ENCODE data around the gene CDH13. TPM values are rescaled to one million over a fixed set of nuclear protein-coding genes. Genes with fewer than 3 reads are reported as not detected.

Gene CDH13
- total RNA-seq, 3 donors from 2014 or later: not detected

DNA sequence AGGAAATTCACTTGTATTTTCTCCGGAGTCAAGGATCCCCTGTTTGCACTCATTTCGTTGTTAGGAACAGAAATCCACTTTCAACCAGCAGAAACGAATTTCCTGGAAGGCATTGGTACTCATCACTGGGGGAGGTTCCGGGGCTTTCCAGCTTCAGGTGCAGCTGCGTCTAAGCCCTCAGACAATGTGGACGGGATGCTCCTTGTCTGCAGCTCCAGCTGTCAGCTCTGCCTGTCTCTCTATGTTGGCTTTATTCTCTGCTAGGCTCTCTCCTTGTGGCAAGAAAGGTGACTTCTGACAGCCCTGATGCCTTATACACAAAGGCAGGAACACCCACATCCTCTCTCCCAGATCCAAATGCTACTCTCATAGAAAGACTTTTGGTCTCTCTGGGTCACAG is 997.1 kb downstream of the CDH13 start:
- H3K9me3 Mint-ChIP-seq: no peaks in the 10 kb centered on the region

DNA sequence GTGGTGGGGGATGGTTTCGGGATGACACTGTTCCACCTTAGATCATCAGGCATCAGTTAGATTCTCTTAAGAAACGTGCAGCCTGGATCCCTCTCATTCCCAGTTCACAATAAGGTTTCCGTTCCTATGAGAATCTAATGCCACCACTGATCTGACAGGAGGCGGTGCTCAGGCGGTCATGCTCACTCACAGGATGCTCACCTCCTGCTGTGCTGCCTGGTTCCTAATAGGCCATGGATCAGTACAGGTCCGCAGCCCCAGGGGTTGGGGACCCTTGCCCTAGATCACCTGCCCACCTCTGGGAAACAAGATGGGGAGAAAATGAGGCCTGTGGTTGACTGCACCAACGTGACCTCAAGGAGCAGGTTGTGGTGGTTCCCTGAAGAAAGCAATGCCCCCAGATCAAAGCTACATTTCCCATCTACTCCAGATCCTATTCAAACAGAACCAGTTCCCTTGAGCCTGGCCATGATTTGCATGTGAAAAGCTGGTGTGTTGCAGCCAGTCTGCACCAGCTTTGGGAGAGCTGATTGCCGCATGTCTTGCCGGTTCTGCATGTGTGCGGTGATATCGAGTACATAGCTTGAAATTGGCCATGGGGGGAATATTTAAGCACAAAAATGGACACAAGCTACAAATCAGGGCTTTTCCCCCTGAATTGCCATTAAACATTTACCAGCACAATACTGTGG is 997.8 kb downstream of the CDH13 start:
- H3K9me3 Mint-ChIP-seq: no peaks in the 10 kb centered on the region
- H3K36me3 Mint-ChIP-seq (ENCODE audit: insufficient read depth): no peaks in the 10 kb centered on the region
- H3K4me3 Mint-ChIP-seq: no peak overlapping the region
- H3K27me3 Mint-ChIP-seq (ENCODE audit: low read depth): no peaks in the 10 kb centered on the region
- no peaks in the 10 kb centered on the region for H3K4me1 Mint-ChIP-seq (ENCODE audit: low read depth)
- ATAC-seq: no peak
- DNase-seq: no peak

More for the DNA sequence above, 997.1 kb downstream of the CDH13 start:
- Mint-ChIP-seq H3K4me3 (no peak overlapping the region), H3K36me3 (ENCODE audit: insufficient read depth) (no peaks in the 10 kb centered on the region), H3K4me1 (ENCODE audit: low read depth) (no peaks in the 10 kb centered on the region), H3K27me3 (ENCODE audit: low read depth) (no peaks in the 10 kb centered on the region)
- no peak for DNase-seq
- ATAC-seq: no peak

DNA sequence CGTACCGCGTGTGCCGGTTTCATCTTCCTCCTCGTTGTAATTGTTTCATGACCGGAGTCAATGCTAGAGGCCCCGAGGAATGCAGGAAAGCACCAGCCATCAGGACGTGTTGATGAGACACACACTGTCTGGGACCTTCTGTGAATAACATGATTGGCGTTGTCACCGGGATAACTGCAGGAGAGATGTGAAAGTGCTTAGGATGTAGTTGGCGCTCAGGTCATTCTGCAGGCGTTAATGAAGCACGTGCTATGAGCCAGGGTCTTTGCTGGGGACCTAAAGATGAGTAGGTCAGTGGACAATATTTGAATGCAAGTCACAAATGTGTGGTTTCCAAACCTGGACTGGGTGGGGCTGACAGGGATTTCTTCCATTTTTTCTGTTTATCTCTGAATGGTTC is 999.4 kb downstream of the CDH13 start:
- DNase-seq: no peak
- Mint-ChIP-seq H3K4me1 (ENCODE audit: low read depth) (no peaks in the 10 kb centered on the region), H3K36me3 (ENCODE audit: insufficient read depth) (no peaks in the 10 kb centered on the region), H3K9me3 (no peaks in the 10 kb centered on the region), H3K4me3 (no peak overlapping the region), H3K27me3 (ENCODE audit: low read depth) (no peaks in the 10 kb centered on the region)
- ATAC-seq: no peak

DNA sequence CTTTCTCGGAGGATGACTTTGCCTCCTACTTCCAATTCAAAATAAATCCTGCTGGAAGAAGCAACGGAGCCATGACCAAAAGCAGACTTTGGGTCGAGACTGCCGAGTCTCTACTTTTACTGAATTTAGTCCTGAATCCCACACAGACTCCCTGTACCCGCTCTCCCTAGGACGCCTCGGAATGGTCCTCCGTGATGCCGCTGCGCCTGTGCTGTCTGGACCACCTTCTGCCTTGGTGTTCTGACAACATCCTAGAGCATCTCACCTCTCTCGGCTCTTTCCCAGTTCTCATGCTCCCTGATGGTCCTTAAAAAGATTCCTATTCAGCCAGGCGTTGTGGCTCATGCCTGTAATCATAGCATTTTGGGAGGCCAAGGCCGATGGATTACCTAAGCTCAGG is 999.9 kb downstream of the CDH13 start:
- no peak overlapping the region for H3K4me3 Mint-ChIP-seq
- H3K9me3 Mint-ChIP-seq: no peaks in the 10 kb centered on the region
- H3K36me3 Mint-ChIP-seq (ENCODE audit: insufficient read depth): no peaks in the 10 kb centered on the region
- no peaks in the 10 kb centered on the region for H3K27me3 Mint-ChIP-seq (ENCODE audit: low read depth)
- ATAC-seq: no peak
- no peak for DNase-seq
- H3K4me1 Mint-ChIP-seq (ENCODE audit: low read depth): no peaks in the 10 kb centered on the region

DNA sequence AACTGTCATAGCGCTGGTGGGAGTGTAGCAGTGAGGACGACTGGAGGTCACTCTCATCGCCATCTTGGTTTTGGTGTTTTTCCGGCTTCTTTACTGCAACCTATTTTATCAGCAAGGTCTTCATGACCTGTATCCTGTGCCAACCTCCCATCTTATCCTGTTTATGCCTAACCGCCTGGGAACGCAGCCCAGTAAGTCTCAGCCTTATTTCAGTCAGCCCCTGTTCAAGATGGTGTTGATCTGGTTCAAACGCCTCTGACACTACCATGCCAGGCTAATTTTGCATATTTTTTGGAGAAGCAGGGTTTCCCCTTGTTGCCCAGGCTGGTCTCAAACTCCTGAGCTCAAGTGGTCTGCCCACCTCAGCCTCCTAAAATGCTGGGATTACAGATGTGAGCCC is 1001.2 kb downstream of the CDH13 start:
- Mint-ChIP-seq H3K4me1 (ENCODE audit: low read depth) (no peaks in the 10 kb centered on the region), H3K9me3 (no peaks in the 10 kb centered on the region), H3K27me3 (ENCODE audit: low read depth) (no peaks in the 10 kb centered on the region), H3K36me3 (ENCODE audit: insufficient read depth) (no peaks in the 10 kb centered on the region), H3K4me3 (no peak overlapping the region)
- DNase-seq (no peak), ATAC-seq (no peak)

DNA sequence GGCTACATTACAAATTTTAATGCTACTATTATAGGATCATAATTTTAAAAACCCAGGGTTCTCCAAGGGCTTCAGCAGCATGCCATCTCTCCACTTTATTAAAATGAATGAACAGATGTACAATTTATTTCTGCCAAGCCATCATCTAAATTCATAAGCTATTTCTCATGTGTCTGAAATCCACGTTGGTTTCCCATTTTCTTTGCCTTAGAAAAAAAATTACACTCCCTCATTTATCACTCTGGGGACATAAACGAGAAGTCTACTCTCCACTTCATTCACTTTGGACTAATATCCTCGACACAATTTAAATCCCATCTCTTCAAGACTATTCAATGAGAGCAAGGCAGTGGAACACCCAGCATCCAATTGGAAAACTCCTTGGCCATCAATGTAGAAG is 1002.7 kb downstream of the CDH13 start:
- Mint-ChIP-seq H3K4me1 (ENCODE audit: low read depth) (no peaks in the 10 kb centered on the region), H3K27me3 (ENCODE audit: low read depth) (no peaks in the 10 kb centered on the region), H3K4me3 (no peak overlapping the region), H3K36me3 (ENCODE audit: insufficient read depth) (no peaks in the 10 kb centered on the region), H3K9me3 (no peaks in the 10 kb centered on the region)
- DNase-seq: no peak
- no peak for ATAC-seq

DNA sequence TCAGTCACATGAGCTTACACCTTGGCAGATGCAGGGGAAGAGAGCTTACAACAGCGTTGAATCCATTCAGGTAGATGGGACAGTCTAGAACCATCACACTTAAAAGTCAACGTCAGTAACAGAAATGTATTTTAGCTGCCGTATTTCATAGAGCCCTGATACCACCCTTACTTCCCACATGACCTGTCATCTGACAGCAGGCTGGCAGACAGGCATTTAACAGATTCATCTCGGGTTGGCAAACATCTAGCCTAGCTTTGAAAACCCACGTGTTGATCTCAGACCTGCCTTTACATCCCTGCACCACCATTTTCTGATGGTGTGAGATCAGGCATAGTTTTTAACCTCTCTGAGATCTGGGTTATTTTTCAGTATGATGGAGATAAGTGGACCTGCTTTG is 1003.1 kb downstream of the CDH13 start:
- Mint-ChIP-seq H3K9me3 (no peaks in the 10 kb centered on the region), H3K4me3 (no peak overlapping the region)

DNA sequence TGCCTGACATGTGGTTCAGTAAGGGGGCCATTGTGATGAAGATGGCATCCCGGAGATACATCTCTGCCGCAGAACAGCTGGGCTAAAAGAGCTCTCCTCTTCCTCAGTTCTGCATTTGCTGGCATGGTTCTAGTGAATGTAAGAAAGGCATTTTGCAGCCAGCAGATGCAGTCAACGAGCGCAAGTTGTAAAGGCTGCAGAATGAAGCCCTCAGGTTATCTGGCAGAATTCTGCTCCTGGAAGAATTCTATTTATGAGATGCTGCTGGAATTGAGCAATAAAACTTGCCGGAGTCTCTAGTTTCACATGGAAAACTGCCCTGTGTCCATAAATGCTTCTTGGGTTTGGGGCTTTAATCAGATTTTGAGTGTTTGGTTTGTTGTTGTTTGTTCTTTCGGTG is 1004.2 kb downstream of the CDH13 start:
- peaks cover under 1% of the 10 kb centered on the region for H3K9me3 Mint-ChIP-seq
- H3K4me3 Mint-ChIP-seq: no peak overlapping the region

More for the DNA sequence above, 1003.1 kb downstream of the CDH13 start:
- no peaks in the 10 kb centered on the region for H3K36me3 Mint-ChIP-seq (ENCODE audit: insufficient read depth)
- no peaks in the 10 kb centered on the region for H3K27me3 Mint-ChIP-seq (ENCODE audit: low read depth)
- no peak for ATAC-seq
- no peaks in the 10 kb centered on the region for H3K4me1 Mint-ChIP-seq (ENCODE audit: low read depth)
- no peak for DNase-seq

DNA sequence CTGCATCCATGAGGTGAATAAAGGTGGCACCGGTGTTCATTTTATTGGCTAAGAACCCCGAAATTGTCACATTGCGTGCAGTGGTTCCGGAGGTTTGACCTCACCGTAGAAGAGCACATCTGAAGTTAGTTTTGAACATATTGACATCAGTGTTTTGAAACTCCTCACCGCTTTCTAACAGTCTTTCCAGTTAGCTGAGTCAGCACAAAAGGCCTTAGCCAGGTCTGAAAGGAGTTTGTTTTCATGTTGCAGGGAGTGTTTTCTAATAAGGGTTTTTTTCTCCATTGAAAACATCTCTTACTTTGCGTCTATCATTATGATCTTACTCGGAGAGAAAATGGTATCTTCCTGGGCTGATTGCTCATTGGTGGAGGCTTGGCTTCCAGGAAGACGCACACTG is 1006.5 kb downstream of the CDH13 start:
- Mint-ChIP-seq H3K4me1 (ENCODE audit: low read depth) (no peaks in the 10 kb centered on the region), H3K36me3 (ENCODE audit: insufficient read depth) (no peaks in the 10 kb centered on the region), H3K9me3 (peaks cover 5% of the 10 kb centered on the region), H3K27me3 (ENCODE audit: low read depth) (no peaks in the 10 kb centered on the region), H3K4me3 (no peak overlapping the region)
- ATAC-seq (no peak), DNase-seq (no peak)

More for the DNA sequence above, 1004.2 kb downstream of the CDH13 start:
- ATAC-seq: no peak
- H3K27me3 Mint-ChIP-seq (ENCODE audit: low read depth): no peaks in the 10 kb centered on the region
- no peaks in the 10 kb centered on the region for H3K4me1 Mint-ChIP-seq (ENCODE audit: low read depth)
- no peaks in the 10 kb centered on the region for H3K36me3 Mint-ChIP-seq (ENCODE audit: insufficient read depth)
- no peak for DNase-seq

DNA sequence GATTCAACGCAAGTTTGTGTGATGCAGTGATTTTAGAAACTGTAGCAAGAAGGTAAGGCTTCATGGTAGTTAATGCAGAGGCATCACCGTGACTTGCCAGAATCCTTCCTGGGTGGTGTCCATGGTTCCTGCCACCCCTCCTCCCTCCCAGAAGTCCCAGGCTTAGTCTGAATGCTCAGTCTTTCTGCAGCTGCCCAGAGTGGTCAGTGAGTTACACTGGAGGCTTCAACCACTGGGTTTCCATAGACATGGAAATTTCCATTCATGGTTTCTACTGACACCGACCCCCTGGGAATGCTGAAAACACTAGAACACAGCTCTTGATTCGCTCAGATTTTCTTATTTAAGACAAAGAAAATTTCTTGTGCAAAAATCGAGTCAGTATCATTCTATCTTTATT is 1021.6 kb downstream of the CDH13 start:
- no peak for ATAC-seq

DNA sequence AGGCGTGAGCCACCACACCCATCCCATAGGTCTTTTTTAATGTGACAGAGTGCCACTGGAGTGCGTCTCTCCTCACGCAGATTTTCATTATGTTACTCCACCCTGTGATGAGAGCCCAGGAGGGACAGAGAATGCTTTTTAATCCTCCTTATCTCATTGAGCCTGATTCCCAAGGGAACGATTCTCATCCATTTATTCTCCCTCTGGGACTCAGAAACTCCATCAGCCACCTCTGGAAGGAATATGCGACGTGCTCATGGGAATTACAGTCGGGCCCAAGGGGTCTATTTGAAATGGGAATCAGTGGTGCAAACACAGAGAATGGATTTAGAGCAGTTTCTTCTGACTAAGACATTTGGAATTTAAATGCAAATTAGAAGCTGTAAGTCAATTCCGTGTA is 1025.1 kb downstream of the CDH13 start:
- DNase-seq (no peak), ATAC-seq (no peak)
- Mint-ChIP-seq H3K4me1 (ENCODE audit: low read depth) (no peaks in the 10 kb centered on the region), H3K27me3 (ENCODE audit: low read depth) (no peaks in the 10 kb centered on the region), H3K9me3 (no peaks in the 10 kb centered on the region), H3K4me3 (no peak overlapping the region), H3K36me3 (ENCODE audit: insufficient read depth) (no peaks in the 10 kb centered on the region)

More for the DNA sequence above, 1021.6 kb downstream of the CDH13 start:
- Mint-ChIP-seq H3K4me3 (no peak overlapping the region), H3K36me3 (ENCODE audit: insufficient read depth) (no peaks in the 10 kb centered on the region), H3K27me3 (ENCODE audit: low read depth) (no peaks in the 10 kb centered on the region), H3K9me3 (peaks cover 3% of the 10 kb centered on the region), H3K4me1 (ENCODE audit: low read depth) (no peaks in the 10 kb centered on the region)
- DNase-seq: no peak

DNA sequence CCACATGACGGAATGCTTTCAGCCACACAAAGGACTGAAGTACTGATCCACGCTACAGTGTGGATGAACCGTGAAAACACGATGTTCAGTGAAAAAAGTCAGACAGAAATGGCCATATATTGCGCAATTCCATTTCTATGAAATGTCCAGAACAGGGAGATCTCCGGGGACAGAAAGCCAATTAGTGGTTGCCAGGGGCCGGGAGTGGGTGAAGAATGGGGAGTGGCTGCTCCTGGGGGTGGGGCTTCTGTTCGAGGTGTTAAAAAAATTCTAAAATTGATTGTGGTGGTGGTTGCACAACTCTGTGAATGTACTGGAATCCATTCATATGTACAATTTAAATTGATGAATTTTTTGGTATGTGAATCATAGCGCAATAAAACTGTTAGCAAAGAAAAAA is 1026.2 kb downstream of the CDH13 start:
- Mint-ChIP-seq H3K36me3 (ENCODE audit: insufficient read depth) (no peaks in the 10 kb centered on the region), H3K4me3 (no peak overlapping the region), H3K9me3 (no peaks in the 10 kb centered on the region), H3K27me3 (ENCODE audit: low read depth) (no peaks in the 10 kb centered on the region), H3K4me1 (ENCODE audit: low read depth) (no peaks in the 10 kb centered on the region)
- ATAC-seq: no peak
- DNase-seq: no peak

DNA sequence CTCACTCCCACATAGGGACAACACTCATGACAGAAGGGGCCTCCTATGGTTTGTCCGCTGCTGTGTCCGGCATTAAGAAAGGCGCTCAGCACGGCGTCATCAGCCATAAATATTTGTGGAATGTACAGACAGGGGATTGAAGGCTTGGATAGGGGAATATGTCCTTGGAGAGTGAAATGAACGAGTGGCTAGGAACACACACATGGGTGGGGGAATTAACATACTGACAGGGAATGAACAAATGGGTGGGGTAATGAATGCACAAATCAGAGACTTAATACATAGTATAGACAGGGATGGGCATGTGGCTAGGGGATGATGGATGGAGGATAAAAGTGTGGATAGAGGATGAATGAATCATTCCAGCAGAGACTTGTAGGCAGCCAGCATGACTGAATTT is 1027.0 kb downstream of the CDH13 start:
- Mint-ChIP-seq H3K27me3 (ENCODE audit: low read depth) (no peaks in the 10 kb centered on the region), H3K9me3 (no peaks in the 10 kb centered on the region), H3K4me1 (ENCODE audit: low read depth) (no peaks in the 10 kb centered on the region), H3K36me3 (ENCODE audit: insufficient read depth) (no peaks in the 10 kb centered on the region), H3K4me3 (no peak overlapping the region)
- ATAC-seq (no peak), DNase-seq (no peak)

DNA sequence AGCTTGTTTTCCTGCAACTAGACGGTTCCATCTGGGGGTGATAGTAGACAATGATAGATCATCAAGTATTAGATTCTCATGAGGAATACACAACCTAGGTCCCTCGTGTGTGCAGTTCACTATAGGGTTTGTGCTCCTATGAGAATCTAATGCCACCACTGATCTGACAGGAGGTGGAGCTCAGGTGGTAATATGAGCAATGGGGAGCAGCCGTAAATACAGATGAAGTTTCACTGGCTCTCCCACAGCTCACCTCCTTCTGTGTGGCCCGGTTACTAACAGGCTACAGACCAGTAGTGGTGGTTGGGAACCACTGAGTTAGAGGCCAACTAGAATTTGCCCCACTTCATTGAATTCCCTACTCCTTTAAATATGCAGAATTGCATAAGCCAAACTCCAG is 1033.5 kb downstream of the CDH13 start:
- Mint-ChIP-seq H3K36me3 (ENCODE audit: insufficient read depth) (no peaks in the 10 kb centered on the region), H3K27me3 (ENCODE audit: low read depth) (peaks cover 2% of the 10 kb centered on the region), H3K4me3 (no peak overlapping the region), H3K9me3 (peaks cover 3% of the 10 kb centered on the region), H3K4me1 (ENCODE audit: low read depth) (no peaks in the 10 kb centered on the region)
- DNase-seq: no peak
- no peak for ATAC-seq

DNA sequence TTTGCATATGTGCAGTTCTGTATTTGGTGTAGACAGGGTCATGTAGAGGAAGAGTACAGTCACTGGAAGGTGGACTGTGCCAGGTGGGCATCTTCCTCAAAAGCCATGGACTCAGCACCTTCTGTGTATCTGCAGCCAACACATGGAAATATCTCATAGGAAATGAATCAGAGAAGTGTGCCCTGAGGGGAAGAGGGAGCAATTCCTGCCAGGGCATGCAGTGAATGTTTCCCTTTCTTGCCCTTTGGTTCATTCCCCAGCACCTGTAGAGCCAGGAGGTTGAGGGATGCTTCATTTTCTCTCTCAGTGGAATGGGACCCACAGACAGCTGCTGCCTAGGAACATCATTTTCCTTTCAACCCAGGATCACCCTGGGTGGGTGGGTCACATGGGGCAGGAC is 1034.9 kb downstream of the CDH13 start:
- ATAC-seq: no peak
- Mint-ChIP-seq H3K4me3 (no peak overlapping the region), H3K27me3 (ENCODE audit: low read depth) (peaks cover 2% of the 10 kb centered on the region), H3K9me3 (peaks cover 3% of the 10 kb centered on the region), H3K36me3 (ENCODE audit: insufficient read depth) (no peaks in the 10 kb centered on the region), H3K4me1 (ENCODE audit: low read depth) (no peaks in the 10 kb centered on the region)
- no peak for DNase-seq

DNA sequence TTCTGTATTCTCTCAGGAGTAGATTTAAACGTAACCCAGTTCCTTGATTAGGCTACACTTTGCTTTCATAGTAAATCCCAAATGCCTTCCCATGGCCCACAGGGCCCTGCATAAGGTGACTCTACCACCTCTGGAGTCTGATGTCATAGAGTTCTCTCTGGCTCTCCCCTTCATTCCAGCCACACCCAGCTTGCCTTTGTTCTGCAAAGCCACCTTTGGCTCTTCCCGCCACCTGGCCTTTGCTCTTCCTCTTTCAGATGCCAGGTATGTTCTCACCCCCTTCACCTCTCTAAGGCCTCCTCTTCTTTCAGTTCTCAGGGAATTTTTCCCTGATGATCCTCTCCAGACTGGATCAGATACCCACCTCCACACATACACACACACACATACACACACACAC is 1039.7 kb downstream of the CDH13 start:
- DNase-seq: no peak
- H3K9me3 Mint-ChIP-seq: peaks cover 3% of the 10 kb centered on the region
- no peaks in the 10 kb centered on the region for H3K36me3 Mint-ChIP-seq (ENCODE audit: insufficient read depth)
- H3K4me1 Mint-ChIP-seq (ENCODE audit: low read depth): no peaks in the 10 kb centered on the region
- H3K27me3 Mint-ChIP-seq (ENCODE audit: low read depth): peaks cover 2% of the 10 kb centered on the region
- ATAC-seq: no peak
- no peak overlapping the region for H3K4me3 Mint-ChIP-seq

All from activated T-cell treated with anti-CD3 and anti-CD28 coated beads, Interleukin-2, amount 50 U/mL, for 4 hours (primary cell).